ENCODE measurements around the gene CNTLN. TPM values are rescaled to one million over a fixed set of nuclear protein-coding genes. Genes with fewer than 3 reads are reported as not detected.

Gene CNTLN
- total RNA-seq, 1 experiment from 2014 or later: 5.1 TPM

DNA sequence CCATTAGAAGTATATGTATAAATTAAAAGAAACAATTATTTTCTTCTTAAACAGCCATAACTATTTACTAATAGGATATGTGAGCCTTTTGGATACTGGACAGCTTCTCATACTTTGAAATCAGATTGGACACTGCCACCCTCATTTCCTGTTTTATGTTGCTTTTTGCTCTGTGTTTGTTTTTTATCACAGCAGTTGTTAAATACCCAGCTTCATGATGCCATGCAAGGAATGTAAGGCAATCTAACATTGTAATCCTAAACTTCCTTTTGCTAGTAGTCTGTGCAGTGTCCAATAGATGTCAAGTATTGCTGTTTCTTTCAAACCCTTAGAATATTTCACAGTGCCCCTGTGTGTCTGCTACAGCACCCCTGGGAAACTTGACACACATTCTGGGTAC, 56.2 kb downstream of the CNTLN start:
- no peaks in the 10 kb centered on the region for H3K36me3 ChIP-seq (ENCODE audit: control insufficient read depth in 1 of 2, insufficient read depth in 2 of 2, low read length in 2 of 2)
- no peaks in the 10 kb centered on the region for H3K27me3 ChIP-seq (ENCODE audit: insufficient read depth, low read length)
- no peaks in the 10 kb centered on the region for H3K79me2 ChIP-seq (ENCODE audit: insufficient read depth, low read length)
- no TSS peak for BruUV-seq (replicated peaks)
- no peak overlapping the region for H3K4me2 ChIP-seq (ENCODE audit: low read length)
- H3K27ac ChIP-seq (ENCODE audit: low read depth, low read length): no peak overlapping the region
- no peak overlapping the region for H2AFZ ChIP-seq (ENCODE audit: low read depth, low read length, poor library complexity, severe bottlenecking)
- intact Hi-C loops (cut with micrococcal nuclease): no loop called here
- H3K4me3 ChIP-seq (replicated peaks in 1 of 2; ENCODE audit: low read depth in 1 of 2, low read length in 2 of 2): no peak overlapping the region
- no peak for ATAC-seq
- H3K9ac ChIP-seq (ENCODE audit: low read length): no peak overlapping the region
- ChIA-PET POLR2A (no interaction called here), RAD21 (ENCODE audit: low non-redundant PET in 1 of 2, low total read pairs in 2 of 2, uncharacterized antibody in 2 of 2, unreplicated experiment in 2 of 2) (no interaction called here), CTCF (no interaction called here)
- no peaks in the 10 kb centered on the region for H3K9me3 ChIP-seq (ENCODE audit: control insufficient read depth in 1 of 2, insufficient read depth in 1 of 2, low read depth in 1 of 2, low read length in 2 of 2)
- no peak for DNase-seq (ENCODE audit: low read depth, low spot score)
- no peaks in the 10 kb centered on the region for H3K4me1 ChIP-seq (ENCODE audit: control insufficient read depth in 1 of 2, insufficient read depth in 2 of 2, low read length in 2 of 2)
- no peaks in the 10 kb centered on the region for H3K9me2 ChIP-seq (ENCODE audit: insufficient read depth)
- H4K20me1 ChIP-seq (ENCODE audit: insufficient read depth): no peaks in the 10 kb centered on the region
- TF ChIP-seq, protein P1, sequence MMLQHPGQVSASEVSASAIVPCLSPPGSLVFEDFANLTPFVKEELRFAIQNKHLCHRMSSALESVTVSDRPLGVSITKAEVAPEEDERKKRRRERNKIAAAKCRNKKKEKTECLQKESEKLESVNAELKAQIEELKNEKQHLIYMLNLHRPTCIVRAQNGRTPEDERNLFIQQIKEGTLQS (IDR thresholded peaks at IDR 0.05): no peak
- TF ChIP-seq POLR2AphosphoS5 (IDR thresholded peaks at IDR 0.05; ENCODE audit: low read depth, low read length) (no peak), RAD21 (IDR thresholded peaks at IDR 0.05; ENCODE audit: low read depth) (no peak), ZNF274 (IDR thresholded peaks at IDR 0.05; ENCODE audit: low read depth, low read length) (no peak), JUND (IDR thresholded peaks at IDR 0.05) (no peak), POLR2A (IDR thresholded peaks at IDR 0.05; ENCODE audit: borderline replicate concordance, extremely low read depth, insufficient read depth, insufficient read length) (no peak), CEBPB (IDR thresholded peaks at IDR 0.05; ENCODE audit: low read depth) (no peak), YY1 (IDR thresholded peaks at IDR 0.05; ENCODE audit: extremely low read depth, insufficient replicate concordance, low read depth, low read length) (no peak), EZH2phosphoT487 (IDR thresholded peaks at IDR 0.05; ENCODE audit: borderline replicate concordance) (no peak), SRF (IDR thresholded peaks at IDR 0.05; ENCODE audit: low read depth) (no peak), EGR1 (IDR thresholded peaks at IDR 0.05; ENCODE audit: low read depth) (no peak)
- TF ChIP-seq, protein P2, sequence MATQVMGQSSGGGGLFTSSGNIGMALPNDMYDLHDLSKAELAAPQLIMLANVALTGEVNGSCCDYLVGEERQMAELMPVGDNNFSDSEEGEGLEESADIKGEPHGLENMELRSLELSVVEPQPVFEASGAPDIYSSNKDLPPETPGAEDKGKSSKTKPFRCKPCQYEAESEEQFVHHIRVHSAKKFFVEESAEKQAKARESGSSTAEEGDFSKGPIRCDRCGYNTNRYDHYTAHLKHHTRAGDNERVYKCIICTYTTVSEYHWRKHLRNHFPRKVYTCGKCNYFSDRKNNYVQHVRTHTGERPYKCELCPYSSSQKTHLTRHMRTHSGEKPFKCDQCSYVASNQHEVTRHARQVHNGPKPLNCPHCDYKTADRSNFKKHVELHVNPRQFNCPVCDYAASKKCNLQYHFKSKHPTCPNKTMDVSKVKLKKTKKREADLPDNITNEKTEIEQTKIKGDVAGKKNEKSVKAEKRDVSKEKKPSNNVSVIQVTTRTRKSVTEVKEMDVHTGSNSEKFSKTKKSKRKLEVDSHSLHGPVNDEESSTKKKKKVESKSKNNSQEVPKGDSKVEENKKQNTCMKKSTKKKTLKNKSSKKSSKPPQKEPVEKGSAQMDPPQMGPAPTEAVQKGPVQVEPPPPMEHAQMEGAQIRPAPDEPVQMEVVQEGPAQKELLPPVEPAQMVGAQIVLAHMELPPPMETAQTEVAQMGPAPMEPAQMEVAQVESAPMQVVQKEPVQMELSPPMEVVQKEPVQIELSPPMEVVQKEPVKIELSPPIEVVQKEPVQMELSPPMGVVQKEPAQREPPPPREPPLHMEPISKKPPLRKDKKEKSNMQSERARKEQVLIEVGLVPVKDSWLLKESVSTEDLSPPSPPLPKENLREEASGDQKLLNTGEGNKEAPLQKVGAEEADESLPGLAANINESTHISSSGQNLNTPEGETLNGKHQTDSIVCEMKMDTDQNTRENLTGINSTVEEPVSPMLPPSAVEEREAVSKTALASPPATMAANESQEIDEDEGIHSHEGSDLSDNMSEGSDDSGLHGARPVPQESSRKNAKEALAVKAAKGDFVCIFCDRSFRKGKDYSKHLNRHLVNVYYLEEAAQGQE (IDR thresholded peaks at IDR 0.05; ENCODE audit: low read depth): no peak
- TF ChIP-seq, protein P3, sequence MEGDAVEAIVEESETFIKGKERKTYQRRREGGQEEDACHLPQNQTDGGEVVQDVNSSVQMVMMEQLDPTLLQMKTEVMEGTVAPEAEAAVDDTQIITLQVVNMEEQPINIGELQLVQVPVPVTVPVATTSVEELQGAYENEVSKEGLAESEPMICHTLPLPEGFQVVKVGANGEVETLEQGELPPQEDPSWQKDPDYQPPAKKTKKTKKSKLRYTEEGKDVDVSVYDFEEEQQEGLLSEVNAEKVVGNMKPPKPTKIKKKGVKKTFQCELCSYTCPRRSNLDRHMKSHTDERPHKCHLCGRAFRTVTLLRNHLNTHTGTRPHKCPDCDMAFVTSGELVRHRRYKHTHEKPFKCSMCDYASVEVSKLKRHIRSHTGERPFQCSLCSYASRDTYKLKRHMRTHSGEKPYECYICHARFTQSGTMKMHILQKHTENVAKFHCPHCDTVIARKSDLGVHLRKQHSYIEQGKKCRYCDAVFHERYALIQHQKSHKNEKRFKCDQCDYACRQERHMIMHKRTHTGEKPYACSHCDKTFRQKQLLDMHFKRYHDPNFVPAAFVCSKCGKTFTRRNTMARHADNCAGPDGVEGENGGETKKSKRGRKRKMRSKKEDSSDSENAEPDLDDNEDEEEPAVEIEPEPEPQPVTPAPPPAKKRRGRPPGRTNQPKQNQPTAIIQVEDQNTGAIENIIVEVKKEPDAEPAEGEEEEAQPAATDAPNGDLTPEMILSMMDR (IDR thresholded peaks at IDR 0.05 in 2 of 3, conservative IDR thresholded peaks at IDR 0.05 in 1 of 3; ENCODE audit: borderline replicate concordance in 1 of 3, insufficient read depth in 1 of 3, low read depth in 2 of 3, low read length in 2 of 3): no peak

All from HCT116 (cell line).